Ovary (tissue), 9 donors: ENCODE data around the gene MST1. TPM values are rescaled to one million over a fixed set of nuclear protein-coding genes. Genes with fewer than 3 reads are reported as not detected.

Experiments
- DNase-seq, 5 donors: peaks; one replicate each; pipeline ENCODE4 v3.0.0-alpha.2; 2019 to 2020
- H3K27ac ChIP-seq, 2 donors: fragments of 200-600 bp; one replicate each; pipeline versions ENCODE4 v1.5.1 to v1.8.0; 2019 to 2022
- H3K27me3 ChIP-seq: fragments of 200-600 bp; one replicate; pipeline ENCODE4 v1.8.0; 2022
- H3K36me3 ChIP-seq: fragments of 200-600 bp; sonication (generic); one replicate; pipeline ENCODE4 v1.5.1; 2019
- H3K4me1 ChIP-seq: one replicate; pipeline ENCODE4 v1.8.1; 2013; ENCODE audit warnings: mild to moderate bottlenecking, moderate library complexity; ENCODE audit not compliant: insufficient read depth
- H3K4me3 ChIP-seq: fragments of 200-600 bp; sonication (generic); one replicate; pipeline ENCODE4 v1.5.1; 2017
- H3K9me3 ChIP-seq, 2 donors: fragments of 200-600 bp in 1 of 2; sonication (generic) in 1 of 2; one replicate each; pipeline versions ENCODE4 v1.5.1 to v1.8.1; 2013 to 2019; ENCODE audit warnings: mild to moderate bottlenecking in 1 of 2, moderate library complexity in 1 of 2
- CTCF ChIP-seq, 3 donors: fragments of 450-650 bp in 2 of 3; fragments of 200-600 bp in 1 of 3; IDR thresholded peaks; one replicate each; pipeline versions ENCODE4 v1.5.1 to v1.8.0; 2016 to 2022; ENCODE audit warnings: antibody characterized with exemption in 3 of 3, mild to moderate bottlenecking in 1 of 3
- EP300 ChIP-seq: sonication (generic); formaldehyde crosslinking; IDR thresholded peaks from one replicate; pipeline ENCODE4 v1.6.1; 2017; ENCODE audit warnings: antibody characterized with exemption
- POLR2A ChIP-seq: fragments of 450-650 bp; IDR thresholded peaks from one replicate; pipeline ENCODE4 v1.6.1; 2017; ENCODE audit warnings: antibody characterized with exemption, mild to moderate bottlenecking, moderate library complexity
- WGBS, 3 donors: extraction: QIAGEN DNeasy Blood & Tissue Kit in 1 of 3; methylation state at CpG; one replicate each; pipeline versions ENCODE4 v1.1.5 to v1.1.7; 2013 to 2017; 5-methylcytosine and 5-hydroxymethylcytosine counted together
- intact Hi-C, 4 donors: fragments of 100-400 bp; cut with DNase I; formaldehyde crosslinking; loops; one replicate each; pipeline versions ENCODE4 v1.11.0 to v1.15.1; 2022 to 2023
- polyA plus RNA-seq, 2 donors: library from polyadenylated mRNA; stranded (reverse); fragments of 200-250 nt in 1 of 2; fragments of 350-450 nt in 1 of 2; fragmentation: Illumina TruSeq in 1 of 2; extraction: RNeasy Lipid Tissue Mini Kit (QIAGEN cat#74804) in 1 of 2; gene quantifications; one replicate each; pipeline ENCODE4 v1.2.3, GENCODE V29; 2013 to 2014
- total RNA-seq, 7 donors: library from RNA; depleted of rRNA in 2 of 7; stranded (reverse); fragments of >200 nt in 2 of 7; fragmentation: NEBNext Ultra II Directional in 3 of 7; extraction: Animal tissue kit (Norgen Biotek cat#: 25700) in 3 of 7; gene quantifications; one replicate each; pipeline versions ENCODE4 v1.1.0 to v1.2.4, GENCODE V29; 2016 to 2023
- donor health status: DM: no; HTN: no; CAD: no; lungs with moderate emphysema.
- donor health status: DM: no; HTN: no; CAD: no.
- donor health status: Bipolar disorder and iron deficiency.
- donor health status: DM: yes; HTN: yes; CAD: no.
- donor health status: DM: no; HTN: no; CAD: no.
- donor health status: DM: yes; HTN: yes; CAD: no.

The MST1 gene
- total and polyA plus RNA-seq, 9 donors = 3.5 to 91.0 (median 17.3) TPM

GRCh38 chr3:49657208-49657915 lies 31.9 kb downstream of the MST1 start:
- DNase-seq = no peak
- Histone ChIP-seq H3K4me3 (no peak overlapping the region), H3K27me3 (no peaks in the 10 kb centered on the region), H3K9me3 (no peaks in the 10 kb centered on the region), H3K4me1 (no peaks in the 10 kb centered on the region), H3K27ac (no peak overlapping the region), H3K36me3 (no peaks in the 10 kb centered on the region)
- 88 to 92% (median 92%) methylated on average over 36 of the region's 36 CpGs for WGBS, 3 donors
- TF ChIP-seq POLR2A (no peak), EP300 (no peak), CTCF (IDR thresholded peaks at IDR 0.05) (no peak)
- intact Hi-C loops = no loop called here

GRCh38 chr3:49656541-49657112 lies 32.6 kb downstream of the MST1 start:
- Histone ChIP-seq H3K27ac (no peak overlapping the region), H3K36me3 (no peaks in the 10 kb centered on the region), H3K27me3 (no peaks in the 10 kb centered on the region), H3K9me3 (no peaks in the 10 kb centered on the region), H3K4me3 (no peak overlapping the region), H3K4me1 (no peaks in the 10 kb centered on the region)
- 40 to 45% (median 42%) methylated on average over 16 to 18 of the region's 18 CpGs for WGBS, 3 donors
- DNase-seq = no peak
- intact Hi-C loops = no loop called here
- TF ChIP-seq EP300 = no peak
- no peak for TF ChIP-seq CTCF (IDR thresholded peaks at IDR 0.05)
- TF ChIP-seq POLR2A = no peak

- no peak for TF ChIP-seq POLR2A
- no peak for TF ChIP-seq EP300
- no peak for TF ChIP-seq CTCF (IDR thresholded peaks at IDR 0.05)
- H3K36me3 ChIP-seq = no peaks in the 10 kb centered on the region
- no peaks in the 10 kb centered on the region for H3K4me1 ChIP-seq
- 93 to 96% (median 94%) methylated on average over 19 of the region's 19 CpGs for WGBS, 3 donors
- H3K9me3 ChIP-seq = no peaks in the 10 kb centered on the region
- no peak overlapping the region for H3K27ac ChIP-seq
- intact Hi-C loops = no loop called here
- DNase-seq = no peak
- H3K27me3 ChIP-seq = no peaks in the 10 kb centered on the region
- H3K4me3 ChIP-seq = no peak overlapping the region
Measured at GRCh38 chr3:49655731-49656285, 33.5 kb downstream of the MST1 start.

GRCh38 chr3:49654955-49655556 lies 34.2 kb downstream of the MST1 start:
- Histone ChIP-seq H3K4me1 (no peaks in the 10 kb centered on the region), H3K27me3 (no peaks in the 10 kb centered on the region), H3K4me3 (no peak overlapping the region), H3K27ac (no peak overlapping the region), H3K36me3 (no peaks in the 10 kb centered on the region), H3K9me3 (no peaks in the 10 kb centered on the region)
- WGBS, 3 donors = 78 to 85% (median 81%) methylated on average over 9 to 10 of the region's 10 CpGs
- no peak for DNase-seq
- TF ChIP-seq EP300 (no peak), POLR2A (no peak), CTCF (IDR thresholded peaks at IDR 0.05) (no peak)
- intact Hi-C loops = no loop called here
